Endothelial cell of umbilical vein (primary cell): Measurements from ENCODE around the gene CGRRF1. TPM values are rescaled to one million over a fixed set of nuclear protein-coding genes. Genes with fewer than 3 reads are reported as not detected.

Experiments
- BruUV-seq: library from RNA; stranded (reverse); fragments of 400-500 nt; replicated peaks from 2 replicates; lab custom pipeline; 2021; lab: Mats Ljungman, UMichigan
- CTCF ChIA-PET: fragments of 300-600, 350-600 bp; sonication (Branson Sonifier 250); formaldehyde crosslinking; loops from one replicate; lab custom pipeline; 2021; ENCODE audit warnings: antibody characterized with exemption, inconsistent platforms; lab: Charles Lee
- POLR2A ChIA-PET: fragments of 300-600, 350-600 bp; sonication (Branson Sonifier 250); formaldehyde crosslinking; loops from one replicate; lab custom pipeline; 2021; ENCODE audit warnings: antibody characterized with exemption, inconsistent platforms; lab: Charles Lee
- DNase-seq: peaks from one replicate; pipeline ENCODE4 v3.0.0-alpha.2; 2011; ENCODE audit warnings: low read depth, low spot score
- FAIRE-seq: peaks from 2 replicates; lab custom pipeline; 2011; peaks lifted over from hg19 to GRCh38; lab: Jason Lieb, UNC
- H2AFZ ChIP-seq: 2 replicates; pipeline ENCODE4 v1.6.0; 2012; ENCODE audit warnings: low read depth, low read length, control low read depth, inconsistent platforms
- H3K27ac ChIP-seq: 2 replicates; pipeline ENCODE4 v1.5.1; 2011; ENCODE audit warnings: low read depth, mild to moderate bottlenecking, control low read depth, low read length, moderate library complexity; ENCODE audit not compliant: insufficient read depth
- H3K27me3 ChIP-seq, 2 experiments: 2 replicates each; pipeline versions ENCODE4 v1.6.0 to v1.6.1; 2011; ENCODE audit warnings: low read length in 2 of 2, mixed read lengths in 1 of 2; ENCODE audit not compliant: control insufficient read depth in 2 of 2, insufficient read depth in 2 of 2
- H3K36me3 ChIP-seq, 2 experiments: 2 replicates in 1 of 2; 3 replicates in 1 of 2; pipeline ENCODE4 v1.5.1; 2011; ENCODE audit warnings: low read length in 2 of 2, mild to moderate bottlenecking in 1 of 2, moderate library complexity in 1 of 2; ENCODE audit not compliant: control insufficient read depth in 2 of 2, insufficient read depth in 2 of 2; ENCODE audit errors: extremely low read depth in 1 of 2
- H3K4me1 ChIP-seq: 3 replicates; pipeline ENCODE4 v1.5.1; 2011; ENCODE audit warnings: mild to moderate bottlenecking, low read length; ENCODE audit not compliant: control insufficient read depth, insufficient read depth; ENCODE audit errors: extremely low read depth
- H3K4me2 ChIP-seq: 2 replicates; pipeline ENCODE4 v1.6.1; 2011; ENCODE audit warnings: low read length, control low read depth, mixed read lengths; ENCODE audit not compliant: insufficient read depth
- H3K4me3 ChIP-seq, 3 experiments: fragments of 200-600 bp in 1 of 3; sonication (generic), shearing (Covaris generic) in 1 of 3; replicated peaks in 1 of 3; 2 replicates each; pipeline ENCODE4 v1.5.1; 2011 to 2016; ENCODE audit warnings: control low read depth in 3 of 3, low read length in 3 of 3, mild to moderate bottlenecking in 2 of 3, inconsistent platforms in 1 of 3, low read depth in 1 of 3, moderate library complexity in 1 of 3; ENCODE audit not compliant: insufficient read depth in 1 of 3
- H3K79me2 ChIP-seq: 2 replicates; pipeline ENCODE4 v1.6.0; 2012; ENCODE audit warnings: low read length, inconsistent platforms; ENCODE audit not compliant: control insufficient read depth, insufficient read depth
- H3K9ac ChIP-seq: replicated peaks from 2 replicates; pipeline ENCODE3; 2011; ENCODE audit warnings: low read length, control low read depth; ENCODE audit not compliant: insufficient read depth; ENCODE audit errors: extremely low read depth
- H3K9me1 ChIP-seq: replicated peaks from 3 replicates; pipeline ENCODE4 v1.6.0; 2011; ENCODE audit warnings: mild to moderate bottlenecking, low read length; ENCODE audit not compliant: control insufficient read depth, insufficient read depth; ENCODE audit errors: extremely low read depth
- H3K9me3 ChIP-seq: replicated peaks from 2 replicates; pipeline ENCODE4 v1.5.1; 2012; ENCODE audit warnings: low read length, inconsistent platforms; ENCODE audit not compliant: control insufficient read depth, insufficient read depth
- H4K20me1 ChIP-seq: replicated peaks from 2 replicates; pipeline ENCODE3; 2011; ENCODE audit warnings: mild to moderate bottlenecking, low read length; ENCODE audit not compliant: control insufficient read depth, insufficient read depth; ENCODE audit errors: extremely low read depth
- EZH2 ChIP-seq: IDR thresholded peaks from 2 replicates; pipeline ENCODE4 v1.6.1; 2012; ENCODE audit warnings: borderline replicate concordance, low read depth, mild to moderate bottlenecking, moderate library complexity, low read length, inconsistent platforms; ENCODE audit not compliant: severe bottlenecking
- FOS ChIP-seq: IDR thresholded peaks from 2 replicates; pipeline ENCODE4 v1.6.1; 2011; ENCODE audit warnings: mild to moderate bottlenecking, low read length, moderate library complexity, borderline replicate concordance; ENCODE audit not compliant: insufficient read depth
- GATA2 ChIP-seq: IDR thresholded peaks from 2 replicates; pipeline ENCODE4 v1.7.0; 2011; ENCODE audit warnings: low read depth, mild to moderate bottlenecking, moderate library complexity, mixed read lengths, low read length; ENCODE audit not compliant: insufficient read length, insufficient read depth
- JUN ChIP-seq: IDR thresholded peaks from 2 replicates; pipeline ENCODE4 v1.6.1; 2011; ENCODE audit warnings: borderline replicate concordance, low read depth; ENCODE audit not compliant: insufficient read length, insufficient read depth
- MYC ChIP-seq: IDR thresholded peaks from one replicate; pipeline ENCODE4 v1.6.1; 2011; ENCODE audit warnings: mild to moderate bottlenecking, low read depth, low read length
- POLR2A ChIP-seq: IDR thresholded peaks from 2 replicates; pipeline ENCODE4 v1.6.1; 2012; ENCODE audit warnings: low read depth, mild to moderate bottlenecking, control low read depth, low read length
- POLR2AphosphoS5 ChIP-seq: IDR thresholded peaks from 2 replicates; pipeline ENCODE4 v1.6.1; 2012; ENCODE audit warnings: low read depth, mild to moderate bottlenecking, control low read depth, low read length, moderate library complexity; ENCODE audit not compliant: insufficient read depth
- dilution Hi-C: fragments of 300-500 bp; cut with MboI; formaldehyde crosslinking; loops from one replicate; pipeline ENCODE4 v1.15.0; 2019; ENCODE audit warnings: low sequenced_read_pairs; ENCODE audit not compliant: extremely low pct_ligation_motif_present
- intact Hi-C: fragments of 100-400 bp; cut with micrococcal nuclease; formaldehyde crosslinking; loops from one replicate; pipeline ENCODE4 v1.10.0; 2022
- polyA plus RNA-seq, 4 experiments: library from polyadenylated mRNA; depleted of rRNA in 3 of 4; stranded (reverse) in 3 of 4; unstranded in 1 of 4; fragments of >200 nt; gene quantifications; 2 replicates each; pipeline versions ENCODE4 v1.2.1 to v1.2.3, GENCODE V29; 2011 to 2012; ENCODE audit warnings: missing spikeins in 1 of 4
- total RNA-seq: library from RNA; stranded (reverse); gene quantifications from 2 replicates; pipeline ENCODE4 v1.2.3, GENCODE V29; 2021
- TF ChIP-seq, protein P1 (sequence below), 2 donors: IDR thresholded peaks; 1 replicate in 1 of 2; 2 replicates in 1 of 2; pipeline ENCODE4 v1.5.1; 2011; ENCODE audit warnings: low read length in 2 of 2, mild to moderate bottlenecking in 2 of 2, moderate library complexity in 2 of 2, control low read depth in 1 of 2, inconsistent platforms in 1 of 2, low read depth in 1 of 2; ENCODE audit not compliant: insufficient read depth in 1 of 2; ENCODE audit errors: extremely low read depth in 1 of 2
- TF ChIP-seq, protein P2 (sequence below): IDR thresholded peaks from 2 replicates; pipeline ENCODE4 v1.6.1; 2011; ENCODE audit not compliant: insufficient read depth, insufficient read length

The CGRRF1 gene
- total and polyA plus RNA-seq, 2 donors (not counting 3 experiments of a cell fraction or from before 2014, with no cell fraction given) = 6.6 to 15.7 TPM

- DNase-seq (no peak), FAIRE-seq (no peak)
- no peak overlapping the region for H3K9ac ChIP-seq
- ChIA-PET CTCF (no interaction called here), POLR2A (no interaction called here)
- intact Hi-C loops (no loop called here), dilution Hi-C loops (no loop called here)
- no peak overlapping the region for H3K27ac ChIP-seq
- H3K9me1 ChIP-seq = no peaks in the 10 kb centered on the region
- no peaks in the 10 kb centered on the region for H3K9me3 ChIP-seq
- no peaks in the 10 kb centered on the region for H3K27me3 ChIP-seq
- peaks cover 5 to 7% of the 10 kb centered on the region in 2 experiments for H3K36me3 ChIP-seq
- H2AFZ ChIP-seq = no peak overlapping the region
- H3K4me2 ChIP-seq = no peak overlapping the region
- H4K20me1 ChIP-seq = no peaks in the 10 kb centered on the region
- H3K4me1 ChIP-seq = no peaks in the 10 kb centered on the region
- no TSS peak for BruUV-seq
- TF ChIP-seq, protein P1, sequence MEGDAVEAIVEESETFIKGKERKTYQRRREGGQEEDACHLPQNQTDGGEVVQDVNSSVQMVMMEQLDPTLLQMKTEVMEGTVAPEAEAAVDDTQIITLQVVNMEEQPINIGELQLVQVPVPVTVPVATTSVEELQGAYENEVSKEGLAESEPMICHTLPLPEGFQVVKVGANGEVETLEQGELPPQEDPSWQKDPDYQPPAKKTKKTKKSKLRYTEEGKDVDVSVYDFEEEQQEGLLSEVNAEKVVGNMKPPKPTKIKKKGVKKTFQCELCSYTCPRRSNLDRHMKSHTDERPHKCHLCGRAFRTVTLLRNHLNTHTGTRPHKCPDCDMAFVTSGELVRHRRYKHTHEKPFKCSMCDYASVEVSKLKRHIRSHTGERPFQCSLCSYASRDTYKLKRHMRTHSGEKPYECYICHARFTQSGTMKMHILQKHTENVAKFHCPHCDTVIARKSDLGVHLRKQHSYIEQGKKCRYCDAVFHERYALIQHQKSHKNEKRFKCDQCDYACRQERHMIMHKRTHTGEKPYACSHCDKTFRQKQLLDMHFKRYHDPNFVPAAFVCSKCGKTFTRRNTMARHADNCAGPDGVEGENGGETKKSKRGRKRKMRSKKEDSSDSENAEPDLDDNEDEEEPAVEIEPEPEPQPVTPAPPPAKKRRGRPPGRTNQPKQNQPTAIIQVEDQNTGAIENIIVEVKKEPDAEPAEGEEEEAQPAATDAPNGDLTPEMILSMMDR (IDR thresholded peaks at IDR 0.05; ENCODE audit: extremely low read depth in 1 of 2, insufficient read depth in 1 of 2, low read depth in 1 of 2, low read length in 2 of 2) = no peak
- TF ChIP-seq POLR2AphosphoS5 (no peak), MYC (no peak), FOS (no peak), EZH2 (no peak), POLR2A (no peak), JUN (no peak), GATA2 (no peak)
- TF ChIP-seq, protein P2, sequence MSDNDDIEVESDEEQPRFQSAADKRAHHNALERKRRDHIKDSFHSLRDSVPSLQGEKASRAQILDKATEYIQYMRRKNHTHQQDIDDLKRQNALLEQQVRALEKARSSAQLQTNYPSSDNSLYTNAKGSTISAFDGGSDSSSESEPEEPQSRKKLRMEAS = no peak
- H3K79me2 ChIP-seq = peaks cover 2% of the 10 kb centered on the region
- no peak overlapping the region for H3K4me3 ChIP-seq
These were observed 31.0 kb upstream of the CGRRF1 start for GRCh38 chr14:54478636-54479215.
